Measurements from ENCODE around the gene TFAP2A. TPM values are rescaled to one million over a fixed set of nuclear protein-coding genes. Genes with fewer than 3 reads are reported as not detected.

Gene TFAP2A
- total and polyA plus RNA-seq, 2 experiments from 2014 or later = 2.5 to 7.2 TPM

- H3K9ac ChIP-seq = no peak overlapping the region
- TF ChIP-seq EZH2phosphoT487 (IDR thresholded peaks at IDR 0.05; ENCODE audit: insufficient read depth, low read depth) (no peak), EZH2 (IDR thresholded peaks at IDR 0.05; ENCODE audit: insufficient read depth, poor library complexity, severe bottlenecking) (no peak)
- H3K79me2 ChIP-seq (ENCODE audit: insufficient read depth) = no peaks in the 10 kb centered on the region
- H3K27ac ChIP-seq = no peak overlapping the region
- no peaks in the 10 kb centered on the region for H3K36me3 ChIP-seq (ENCODE audit: low read depth)
- 33 to 36% methylated on average over 6 of the region's 6 CpGs for WGBS, 2 experiments (ENCODE audit: low coverage in 1 of 2, low lambda C conversion rate in 2 of 2, missing lambda C conversion rate in 2 of 2)
- no peaks in the 10 kb centered on the region for H3K4me1 ChIP-seq (ENCODE audit: insufficient read depth)
- no peaks in the 10 kb centered on the region for H3F3A ChIP-seq (ENCODE audit: insufficient read depth)
- no peak overlapping the region for H2AFZ ChIP-seq
- H3K9me3 ChIP-seq (ENCODE audit: low read depth) = no peaks in the 10 kb centered on the region
- no peaks in the 10 kb centered on the region for H3K27me3 ChIP-seq (replicated peaks; ENCODE audit: insufficient read depth)
- H3K4me2 ChIP-seq (ENCODE audit: unreplicated experiment) = no peak overlapping the region
- no peaks in the 10 kb centered on the region for H4K20me1 ChIP-seq (ENCODE audit: insufficient read depth)
- H3K4me3 ChIP-seq = no peak overlapping the region
- in situ Hi-C loops (cut with MboI) = no loop called here
- DNase-seq = peak; percentile 10
- no peaks in the 10 kb centered on the region for H3K9me2 ChIP-seq (ENCODE audit: insufficient read depth)
Measured at GRCh38 chr6:10363911-10364310, 51.0 kb downstream of the TFAP2A start.

- no peak for DNase-seq
- no peak for TF ChIP-seq EZH2phosphoT487 (IDR thresholded peaks at IDR 0.05; ENCODE audit: insufficient read depth, low read depth)
- Histone ChIP-seq H3K9ac (no peak overlapping the region), H2AFZ (no peak overlapping the region), H3K4me2 (ENCODE audit: unreplicated experiment) (no peak overlapping the region), H3K4me1 (ENCODE audit: insufficient read depth) (no peaks in the 10 kb centered on the region), H3F3A (ENCODE audit: insufficient read depth) (no peaks in the 10 kb centered on the region), H3K79me2 (ENCODE audit: insufficient read depth) (no peaks in the 10 kb centered on the region), H3K4me3 (no peak overlapping the region), H3K9me2 (ENCODE audit: insufficient read depth) (no peaks in the 10 kb centered on the region), H3K9me3 (ENCODE audit: low read depth) (no peaks in the 10 kb centered on the region), H3K36me3 (ENCODE audit: low read depth) (no peaks in the 10 kb centered on the region), H3K27me3 (replicated peaks; ENCODE audit: insufficient read depth) (no peaks in the 10 kb centered on the region), H4K20me1 (ENCODE audit: insufficient read depth) (no peaks in the 10 kb centered on the region), H3K27ac (no peak overlapping the region)
- in situ Hi-C loops (cut with MboI) = no loop called here
- WGBS, 2 experiments (ENCODE audit: low coverage in 1 of 2, low lambda C conversion rate in 2 of 2, missing lambda C conversion rate in 2 of 2) = 11 to 19% methylated on average over 2 of the region's 2 CpGs
Measured at GRCh38 chr6:10362300-10362699, 52.6 kb downstream of the TFAP2A start.

DNA sequence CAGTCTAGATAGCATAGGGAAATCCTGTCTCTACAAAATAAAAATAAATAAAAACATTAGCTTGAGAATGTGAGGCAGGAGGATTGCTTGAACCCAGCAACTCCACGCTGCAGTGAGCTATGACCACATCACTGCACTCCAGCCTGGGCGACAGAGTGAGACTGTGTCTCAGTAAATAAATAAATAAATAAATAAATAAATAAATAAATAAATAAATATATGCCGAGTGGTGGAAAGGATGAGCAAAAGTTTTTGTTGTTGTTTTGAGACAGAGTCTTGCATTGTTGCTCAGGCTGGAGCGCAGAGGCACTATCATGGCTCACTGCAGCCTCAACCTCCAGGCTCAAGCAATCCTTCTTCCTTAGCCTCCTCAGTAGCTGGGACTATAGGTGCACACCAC is 53.4 kb downstream of the TFAP2A start:
- H3F3A ChIP-seq (ENCODE audit: insufficient read depth) = no peaks in the 10 kb centered on the region
- H3K4me3 ChIP-seq = no peak overlapping the region
- no peaks in the 10 kb centered on the region for H3K9me2 ChIP-seq (ENCODE audit: insufficient read depth)
- H3K9me3 ChIP-seq (ENCODE audit: low read depth) = no peaks in the 10 kb centered on the region
- no peaks in the 10 kb centered on the region for H3K4me1 ChIP-seq (ENCODE audit: insufficient read depth)
- no peaks in the 10 kb centered on the region for H4K20me1 ChIP-seq (ENCODE audit: insufficient read depth)
- no peak for TF ChIP-seq EZH2 (IDR thresholded peaks at IDR 0.05; ENCODE audit: insufficient read depth, poor library complexity, severe bottlenecking)
- no peak for TF ChIP-seq EZH2phosphoT487 (IDR thresholded peaks at IDR 0.05; ENCODE audit: insufficient read depth, low read depth)
- H3K4me2 ChIP-seq (ENCODE audit: unreplicated experiment) = no peak overlapping the region
- in situ Hi-C loops (cut with MboI) = no loop called here
- DNase-seq = no peak
- H2AFZ ChIP-seq = no peak overlapping the region
- no peaks in the 10 kb centered on the region for H3K79me2 ChIP-seq (ENCODE audit: insufficient read depth)
- H3K27ac ChIP-seq = no peak overlapping the region
- no peaks in the 10 kb centered on the region for H3K27me3 ChIP-seq (replicated peaks; ENCODE audit: insufficient read depth)
- H3K36me3 ChIP-seq (ENCODE audit: low read depth) = no peaks in the 10 kb centered on the region
- 33 to 35% methylated on average over 4 of the region's 4 CpGs for WGBS, 2 experiments (ENCODE audit: low coverage in 1 of 2, low lambda C conversion rate in 2 of 2, missing lambda C conversion rate in 2 of 2)
- no peak overlapping the region for H3K9ac ChIP-seq

GRCh38 chr6:10359581-10359980 is 55.3 kb downstream of the TFAP2A start:
- H3K27ac ChIP-seq = no peak overlapping the region
- H3K9me2 ChIP-seq (ENCODE audit: insufficient read depth) = no peaks in the 10 kb centered on the region
- in situ Hi-C loops (cut with MboI) = no loop called here
- H3K4me3 ChIP-seq = no peak overlapping the region
- no peaks in the 10 kb centered on the region for H3K79me2 ChIP-seq (ENCODE audit: insufficient read depth)
- H3K4me1 ChIP-seq (ENCODE audit: insufficient read depth) = no peaks in the 10 kb centered on the region
- H3K4me2 ChIP-seq (ENCODE audit: unreplicated experiment) = no peak overlapping the region
- no peak overlapping the region for H3K9ac ChIP-seq
- no peak for DNase-seq
- H3K36me3 ChIP-seq (ENCODE audit: low read depth) = no peaks in the 10 kb centered on the region
- H3F3A ChIP-seq (ENCODE audit: insufficient read depth) = no peaks in the 10 kb centered on the region
- 13 to 18% methylated on average over 1 of the region's 1 CpG for WGBS, 2 experiments (ENCODE audit: low coverage in 1 of 2, low lambda C conversion rate in 2 of 2, missing lambda C conversion rate in 2 of 2)
- no peaks in the 10 kb centered on the region for H3K27me3 ChIP-seq (replicated peaks; ENCODE audit: insufficient read depth)
- no peaks in the 10 kb centered on the region for H4K20me1 ChIP-seq (ENCODE audit: insufficient read depth)
- H3K9me3 ChIP-seq (ENCODE audit: low read depth) = no peaks in the 10 kb centered on the region
- no peak overlapping the region for H2AFZ ChIP-seq
- TF ChIP-seq EZH2 (IDR thresholded peaks at IDR 0.05; ENCODE audit: insufficient read depth, poor library complexity, severe bottlenecking) (no peak), EZH2phosphoT487 (IDR thresholded peaks at IDR 0.05; ENCODE audit: insufficient read depth, low read depth) (no peak)

GRCh38 chr6:10355115-10355702 is 59.7 kb downstream of the TFAP2A start:
- Histone ChIP-seq H3K36me3 (ENCODE audit: low read depth) (no peaks in the 10 kb centered on the region), H3K27ac (no peak overlapping the region), H4K20me1 (ENCODE audit: insufficient read depth) (no peaks in the 10 kb centered on the region), H3K27me3 (replicated peaks; ENCODE audit: insufficient read depth) (no peaks in the 10 kb centered on the region), H3K4me2 (ENCODE audit: unreplicated experiment) (no peak overlapping the region), H3F3A (ENCODE audit: insufficient read depth) (no peaks in the 10 kb centered on the region), H3K79me2 (ENCODE audit: insufficient read depth) (no peaks in the 10 kb centered on the region), H3K9me2 (ENCODE audit: insufficient read depth) (no peaks in the 10 kb centered on the region), H3K9me3 (ENCODE audit: low read depth) (no peaks in the 10 kb centered on the region), H3K4me3 (no peak overlapping the region), H2AFZ (no peak overlapping the region), H3K9ac (no peak overlapping the region), H3K4me1 (ENCODE audit: insufficient read depth) (no peaks in the 10 kb centered on the region)
- no peak for TF ChIP-seq EZH2phosphoT487 (IDR thresholded peaks at IDR 0.05; ENCODE audit: insufficient read depth, low read depth)
- no peak for TF ChIP-seq EZH2 (IDR thresholded peaks at IDR 0.05; ENCODE audit: insufficient read depth, poor library complexity, severe bottlenecking)
- peak; percentile 4 for DNase-seq
- 31 to 38% methylated on average over 6 of the region's 6 CpGs for WGBS, 2 experiments (ENCODE audit: low coverage in 1 of 2, low lambda C conversion rate in 2 of 2, missing lambda C conversion rate in 2 of 2)
- in situ Hi-C loops (cut with MboI) = no loop called here

Data from GM23248 (cell line).